BJ (cell line): ENCODE measurements around the gene LGALS3. TPM values are rescaled to one million over a fixed set of nuclear protein-coding genes. Genes with fewer than 3 reads are reported as not detected.

Experiments used
- CTCF ChIA-PET: fragments of 350-600 bp; formaldehyde crosslinking; extraction: SDS; loops from one replicate; lab custom pipeline; 2021; ENCODE audit warnings: antibody characterized with exemption, inconsistent platforms; lab: Yijun Ruan, JAX
- POLR2A ChIA-PET: fragments of 300-600 bp; sonication (Branson Sonifier 250); formaldehyde crosslinking; extraction: SDS; loops from one replicate; lab custom pipeline; 2021; ENCODE audit warnings: antibody characterized with exemption; lab: Charles Lee
- DNase-seq: peaks from one replicate; pipeline ENCODE4 v3.0.0-alpha.2; 2011; ENCODE audit warnings: low read depth
- H3K27me3 ChIP-seq: 2 replicates; pipeline ENCODE4 v1.6.0; 2011; ENCODE audit warnings: low read length; ENCODE audit not compliant: control insufficient read depth, insufficient read depth
- H3K36me3 ChIP-seq: 2 replicates; pipeline ENCODE4 v1.5.1; 2011; ENCODE audit warnings: low read length; ENCODE audit not compliant: control insufficient read depth, insufficient read depth
- H3K4me3 ChIP-seq: 2 replicates; pipeline ENCODE4 v1.5.1; 2011; ENCODE audit warnings: low read depth, mild to moderate bottlenecking, control low read depth, low read length
- CTCF ChIP-seq: IDR thresholded peaks from 2 replicates; pipeline ENCODE4 v1.5.1; 2011; ENCODE audit warnings: low read depth, mild to moderate bottlenecking, control low read depth, inconsistent platforms, low read length, moderate library complexity; ENCODE audit not compliant: insufficient read depth
- polyA plus RNA-seq: library from polyadenylated mRNA; depleted of rRNA; stranded (reverse); fragments of >200 nt; gene quantifications from 2 replicates; pipeline ENCODE4 v1.2.3, GENCODE V29; 2011; rRNA removed

The LGALS3 gene
- polyA plus RNA-seq, 1 experiment: 182 TPM

DNA sequence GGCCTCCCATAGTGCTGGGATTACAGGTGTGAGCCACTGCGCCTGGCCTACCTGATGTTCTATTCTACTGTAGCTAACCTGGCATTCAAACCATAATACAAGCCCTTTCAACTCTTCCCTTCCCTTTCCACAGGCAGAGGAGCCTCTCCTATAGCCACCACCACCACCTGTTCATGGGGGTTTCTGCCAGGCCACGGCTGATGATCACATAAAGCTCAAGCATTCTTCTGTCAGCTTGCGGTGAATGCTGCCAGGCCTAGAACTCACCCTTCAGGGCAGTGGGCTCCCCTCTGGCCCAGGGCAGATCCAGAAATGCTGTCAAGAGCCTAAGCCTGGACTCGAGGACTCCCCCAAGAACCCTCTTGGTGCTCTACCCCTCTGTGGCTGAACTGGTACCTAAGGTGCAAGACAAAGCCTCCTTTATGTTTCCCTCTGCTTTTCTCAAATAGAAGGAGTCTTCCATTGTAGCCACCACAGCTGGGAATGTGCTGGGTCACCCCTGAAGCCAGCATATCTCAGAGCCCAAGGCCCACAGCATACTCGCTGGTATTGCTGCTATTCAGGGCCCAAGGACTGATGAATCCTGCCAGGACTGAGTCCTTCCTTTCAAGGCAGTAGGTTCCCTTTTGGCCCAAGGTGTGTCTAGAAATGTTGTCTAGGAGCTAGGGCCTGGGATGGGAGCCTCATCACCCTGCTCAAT, 65.8 kb downstream of the LGALS3 start:
- no peak for TF ChIP-seq CTCF
- H3K4me3 ChIP-seq: no peak overlapping the region
- ChIA-PET POLR2A (no interaction called here), CTCF (interaction anchor here (0.8 to 1.1 kb wide), 2 partner anchors 10 to 13 kb away, joined by 3 read pairs; no protein-coding TSS in a partner anchor)
- no peak for DNase-seq
- H3K27me3 ChIP-seq: no peaks in the 10 kb centered on the region
- no peaks in the 10 kb centered on the region for H3K36me3 ChIP-seq

Other genes with a start within 250 kb of the LGALS3 start
- 0.82 and 1.3 TPM in 2 replicates for gene GCH1, start 226.4 kb upstream of the LGALS3 start, polyA plus RNA-seq
- gene WDHD1, start 102.2 kb upstream of the LGALS3 start, polyA plus RNA-seq: 2.6 and 5.4 TPM in 2 replicates
- gene SOCS4, start 102.0 kb upstream of the LGALS3 start, polyA plus RNA-seq: 3.0 and 6.2 TPM in 2 replicates
- gene MAPK1IP1L, start 77.6 kb upstream of the LGALS3 start, polyA plus RNA-seq: 56.4 and 90.0 TPM in 2 replicates
- gene DLGAP5, start 62.3 kb downstream of the LGALS3 start, polyA plus RNA-seq: 8.9 and 18.3 TPM in 2 replicates
- gene FBXO34, start 142.2 kb downstream of the LGALS3 start, polyA plus RNA-seq: 15.0 and 16.9 TPM in 2 replicates